Cardiac fibroblast (primary cell): ENCODE measurements around the gene PCED1A.

ENCODE experiments used
- DNase-seq, 2 donors: peaks; one replicate each; pipeline versions ENCODE4 v3.0.0 to v3.0.0-alpha.2; 2010; ENCODE audit warnings: low read depth in 2 of 2
- H3K4me3 ChIP-seq, 2 donors: replicated peaks in 1 of 2; 1 replicate in 1 of 2; 2 replicates in 1 of 2; pipeline ENCODE4 v1.5.1; 2011; ENCODE audit warnings: low read depth in 2 of 2, low read length in 2 of 2, mild to moderate bottlenecking in 2 of 2, moderate library complexity in 1 of 2
- CTCF ChIP-seq: IDR thresholded peaks from one replicate; pipeline ENCODE4 v1.5.1; 2011; ENCODE audit warnings: low read depth, mild to moderate bottlenecking, low read length, inconsistent platforms

PCED1A gene

GRCh38 chr20:2820896-2821869, 19.3 kb downstream of the PCED1A start:
- no peak for TF ChIP-seq CTCF
- H3K4me3 ChIP-seq: peak overlapping the region in 1 of 2 donors; percentile 8
- DNase-seq: no peak

- TF ChIP-seq CTCF: no peak
- peak; percentile 27 to 91 for DNase-seq
- H3K4me3 ChIP-seq: peak overlapping the region in 1 of 2 donors; percentile 8
Measured at GRCh38 chr20:2820084-2820895, 20.2 kb downstream of the PCED1A start.

GRCh38 chr20:2817891-2818595, 22.4 kb downstream of the PCED1A start:
- TF ChIP-seq CTCF: no peak
- no peak overlapping the region for H3K4me3 ChIP-seq
- no peak for DNase-seq

GRCh38 chr20:2817341-2817726, 23.1 kb downstream of the PCED1A start:
- DNase-seq: no peak
- TF ChIP-seq CTCF: no peak
- H3K4me3 ChIP-seq: no peak overlapping the region

- TF ChIP-seq CTCF: no peak
- DNase-seq: no peak
- H3K4me3 ChIP-seq: no peak overlapping the region
Measured at GRCh38 chr20:2816583-2817340, 23.7 kb downstream of the PCED1A start.
